K562 (cell line): ENCODE measurements around the gene DEF6. TPM values are rescaled to one million over a fixed set of nuclear protein-coding genes. Genes with fewer than 3 reads are reported as not detected.
A peak's percentile ranks its signal among the peaks of the same experiment; 100 is the strongest.

ENCODE experiments used
- ATAC-seq: fragments of 200-7000 bp; cut with Tn5 transposase; 3 replicates; pipeline ENCODE4 v1.9.1; 2020; ENCODE audit warnings: moderate library complexity
- BruUV-seq: library from RNA; stranded (reverse); fragments of 400-500 nt; replicated peaks from 2 replicates; lab custom pipeline; 2021; lab: Mats Ljungman, UMichigan
- CTCF ChIA-PET: fragments of 300-600 bp; formaldehyde crosslinking; extraction: SDS; loops from one replicate; lab custom pipeline; 2021; ENCODE audit warnings: low intra/inter-chr PET ratio; lab: Yijun Ruan, JAX
- POLR2A ChIA-PET: fragments of 300-600, 350-650 bp; sonication (Branson Sonifier 250); formaldehyde crosslinking; extraction: SDS; loops from one replicate; lab custom pipeline; 2021; ENCODE audit warnings: antibody characterized with exemption, inconsistent platforms; lab: Yijun Ruan, JAX
- DNase-seq, 4 experiments: peaks; one replicate each; pipeline versions ENCODE4 v3.0.0 to v3.0.0-alpha.2; 2011 to 2018; ENCODE audit warnings: low spot score in 3 of 4, mixed read lengths in 3 of 4; ENCODE audit errors: extremely low read depth in 1 of 4
- FAIRE-seq: peaks from 2 replicates; lab custom pipeline; 2011; peaks lifted over from hg19 to GRCh38; lab: Jason Lieb, UNC
- H2AFZ ChIP-seq: 2 replicates; pipeline ENCODE4 v1.6.0; 2011; ENCODE audit warnings: low read depth, low read length, control low read depth, inconsistent platforms
- H3K27ac ChIP-seq: fragments of 200-600 bp; 3 replicates; pipeline ENCODE4 v1.8.0; 2011; ENCODE audit warnings: low read depth, mild to moderate bottlenecking, control low read depth, inconsistent platforms, low read length, moderate library complexity, mixed read lengths; ENCODE audit errors: extremely low read depth
- H3K27me3 ChIP-seq, 2 experiments: fragments of 300-600 bp in 1 of 2; 2 replicates in 1 of 2; 3 replicates in 1 of 2; pipeline versions ENCODE4 v1.6.0 to v1.8.0; 2011; ENCODE audit warnings: inconsistent platforms in 2 of 2, low read length in 2 of 2, mild to moderate bottlenecking in 1 of 2, mixed read lengths in 1 of 2, moderate library complexity in 1 of 2; ENCODE audit not compliant: control insufficient read depth in 2 of 2, insufficient read depth in 2 of 2
- H3K36me3 ChIP-seq: fragments of 300-600 bp; 3 replicates; pipeline ENCODE4 v1.8.0; 2011; ENCODE audit warnings: mild to moderate bottlenecking, low read length, inconsistent platforms; ENCODE audit not compliant: control insufficient read depth, insufficient read depth
- H3K4me1 ChIP-seq, 2 experiments: fragments of 200-600 bp in 1 of 2; replicated peaks in 1 of 2; 2 replicates in 1 of 2; 3 replicates in 1 of 2; pipeline versions ENCODE4 v1.5.1 to v1.8.0; 2011; ENCODE audit warnings: inconsistent platforms in 2 of 2, low read length in 2 of 2, mild to moderate bottlenecking in 1 of 2, mixed read lengths in 1 of 2, moderate library complexity in 1 of 2; ENCODE audit not compliant: control insufficient read depth in 2 of 2, insufficient read depth in 2 of 2
- H3K4me2 ChIP-seq: 2 replicates; pipeline ENCODE4 v1.6.1; 2011; ENCODE audit warnings: low read length, control low read depth, inconsistent platforms, mixed read lengths; ENCODE audit not compliant: insufficient read depth
- H3K4me3 ChIP-seq: fragments of 200-600 bp; sonication (generic), shearing (Covaris generic); 2 replicates; pipeline ENCODE4 v1.5.1; 2016; ENCODE audit warnings: control low read depth, inconsistent platforms
- H3K79me2 ChIP-seq: fragments of 200-600 bp; 3 replicates; pipeline ENCODE4 v1.8.0; 2011; ENCODE audit warnings: low read length, inconsistent platforms; ENCODE audit not compliant: control insufficient read depth, insufficient read depth
- H3K9ac ChIP-seq, 2 experiments: 2 replicates each; pipeline versions ENCODE4 v1.6.0 to v1.6.1; 2011; ENCODE audit warnings: low read depth in 2 of 2, low read length in 2 of 2, control low read depth in 1 of 2, inconsistent platforms in 1 of 2, mild to moderate bottlenecking in 1 of 2, mixed read lengths in 1 of 2; ENCODE audit not compliant: insufficient read depth in 1 of 2
- H3K9me1 ChIP-seq: one replicate; pipeline ENCODE4 v1.6.0; 2011; ENCODE audit warnings: inconsistent platforms, mild to moderate bottlenecking, low read length, moderate library complexity; ENCODE audit not compliant: control insufficient read depth, insufficient read depth
- H3K9me3 ChIP-seq: replicated peaks from 2 replicates; pipeline ENCODE4 v1.5.1; 2011; ENCODE audit warnings: low read depth, low read length, inconsistent platforms; ENCODE audit not compliant: control insufficient read depth, insufficient read depth
- H4K20me1 ChIP-seq: replicated peaks from 2 replicates; pipeline ENCODE4 v1.6.1; 2011; ENCODE audit warnings: low read length, inconsistent platforms, mixed read lengths; ENCODE audit not compliant: control insufficient read depth, insufficient read depth
- AFF4 ChIP-seq: sonication (generic); formaldehyde crosslinking; IDR thresholded peaks from 2 replicates; pipeline ENCODE4 v1.8.0; 2023; ENCODE audit warnings: mild to moderate bottlenecking, missing genetic modification reagents
- ELK3 ChIP-seq: fragments of 450-650 bp; formaldehyde crosslinking; IDR thresholded peaks from 2 replicates; pipeline ENCODE4 v1.4.0; 2020; ENCODE audit warnings: mild to moderate bottlenecking
- GTF2A2 ChIP-seq: IDR thresholded peaks from 2 replicates; pipeline ENCODE4 v1.6.1; 2016; ENCODE audit warnings: mild to moderate bottlenecking, missing genetic modification characterization, missing compliant biosample characterization
- HMGXB4 ChIP-seq: sonication (generic); formaldehyde crosslinking; IDR thresholded peaks from 2 replicates; pipeline ENCODE4 v1.8.1; 2023; ENCODE audit warnings: mild to moderate bottlenecking, missing genetic modification reagents
- HSF4 ChIP-seq: fragments of 250-450 bp; sonication (Bioruptor Pico); IDR thresholded peaks from 2 replicates; pipeline ENCODE4 v2.1.2; 2022; ENCODE audit warnings: mild to moderate bottlenecking, moderate library complexity, borderline replicate concordance
- IRF1 ChIP-seq: sonication (generic); formaldehyde crosslinking; IDR thresholded peaks from 2 replicates; pipeline ENCODE4 v1.8.0; 2022; ENCODE audit warnings: missing genetic modification reagents, mild to moderate bottlenecking, borderline replicate concordance
- NCOA4 ChIP-seq: fragments of 450-650 bp; IDR thresholded peaks from 2 replicates; pipeline ENCODE4 v1.6.1; 2018; ENCODE audit warnings: mild to moderate bottlenecking; ENCODE audit not compliant: partially characterized antibody
- POLR2AphosphoS5 ChIP-seq: IDR thresholded peaks from 2 replicates; pipeline ENCODE4 v1.6.1; 2011; ENCODE audit warnings: mild to moderate bottlenecking, low read depth, low read length, moderate library complexity; ENCODE audit not compliant: control insufficient read depth, insufficient read depth
- RFX7 ChIP-seq: fragments of 250-450 bp; sonication (Bioruptor Pico); IDR thresholded peaks from 2 replicates; pipeline ENCODE4 v1.5.1; 2021; ENCODE audit warnings: mild to moderate bottlenecking
- SMAD2 ChIP-seq: fragments of 150-350 bp; IDR thresholded peaks from 2 replicates; pipeline ENCODE4 v1.6.1; 2014; ENCODE audit warnings: low read depth, mild to moderate bottlenecking, low read length
- TCF7 ChIP-seq: sonication (generic); IDR thresholded peaks from 2 replicates; pipeline ENCODE4 v1.6.1; 2016; ENCODE audit warnings: antibody characterized with exemption, borderline replicate concordance
- ZBTB34 ChIP-seq: fragments of 250-450 bp; sonication (Bioruptor Pico); IDR thresholded peaks from 2 replicates; pipeline ENCODE4 v1.8.0; 2021; ENCODE audit warnings: mild to moderate bottlenecking, moderate library complexity
- ZNF551 ChIP-seq: fragments of 250-450 bp; sonication (Bioruptor Pico); IDR thresholded peaks from 2 replicates; pipeline ENCODE4 v1.5.0; 2021; ENCODE audit warnings: mild to moderate bottlenecking, moderate library complexity
- ZNF717 ChIP-seq: fragments of 250-450 bp; sonication (Bioruptor Pico); IDR thresholded peaks from 2 replicates; pipeline ENCODE4 v1.5.0; 2021
- in situ Hi-C: fragments of 300-500 bp; cut with MboI; formaldehyde crosslinking; loops from 4 replicates; pipeline ENCODE4 v1.15.0; 2018; ENCODE audit warnings: inconsistent platforms, mixed read lengths
- intact Hi-C: fragments of 100-400 bp; cut with micrococcal nuclease; formaldehyde crosslinking; loops from 2 replicates; pipeline ENCODE4 v1.14.2; 2022
- polyA plus RNA-seq, 8 experiments: library from polyadenylated mRNA; depleted of rRNA in 4 of 8; stranded (reverse) in 5 of 8; unstranded in 3 of 8; fragments of >200 nt; fragmentation: Nextera tagmentation in 2 of 8; fragmentation: Illumina TruSeq in 1 of 8; extraction: Ambion mirVana in 2 of 8; extraction: Trizol in 1 of 8; gene quantifications; 2 replicates each; pipeline versions ENCODE4 v1.2.1 to v1.2.3, GENCODE V29; 2011 to 2014; ENCODE audit warnings: inconsistent platforms in 1 of 8, missing spikeins in 1 of 8
- total RNA-seq, 7 experiments: library from RNA; depleted of rRNA in 6 of 7; stranded (reverse); fragments of >200 nt in 6 of 7; fragmentation: Illumina TruSeq in 2 of 7; extraction: Trizol in 2 of 7; gene quantifications; 2 replicates each; pipeline versions ENCODE4 v1.2.1 to v1.2.3, GENCODE V29; 2011 to 2021; ENCODE audit warnings: low replicate concordance in 1 of 7

Gene DEF6
- total and polyA plus RNA-seq, 9 of the 15 experiments (the other 6 are each of a cell fraction or from before 2014, with no cell fraction given), result 1.3 to 44.6 (median 22.7) TPM

GRCh38 chr6:35300848-35301247 lies 3.2 kb downstream of the DEF6 start:
- H3K4me1 ChIP-seq, result peaks cover 38 to 43% of the 10 kb centered on the region in 2 experiments
- POLR2A ChIA-PET, result interaction anchor here (0.7 to 1.6 kb wide), 3 partner anchors 12 to 119 kb away, joined by 3 read pairs; no protein-coding TSS in a partner anchor
- no peak for TF ChIP-seq GTF2A2 (tag)
- no peak for TF ChIP-seq TCF7
- no peak for TF ChIP-seq HSF4 (CRISPR knock-in tag)
- no peak for TF ChIP-seq IRF1 (CRISPR knock-in tag)
- no peak for TF ChIP-seq ZBTB34 (CRISPR knock-in tag)
- TF ChIP-seq ZNF717, result no peak
- no peak for TF ChIP-seq ZNF551
- TF ChIP-seq POLR2AphosphoS5, result no peak
- TF ChIP-seq SMAD2, result no peak
- TF ChIP-seq ELK3 (CRISPR knock-in tag), result no peak
- no peak for TF ChIP-seq RFX7
- TF ChIP-seq NCOA4, result no peak
- TF ChIP-seq AFF4 (CRISPR knock-in tag), result no peak
- no peak for TF ChIP-seq HMGXB4

More at GRCh38 chr6:35300848-35301247, 3.2 kb downstream of the DEF6 start:
- H3K9ac ChIP-seq, result peak overlapping the region in 1 of 2 experiments; percentile 41; a peak in 1 of 4 replicates
- no peak overlapping the region for H3K27ac ChIP-seq
- in situ Hi-C loops (loop anchor here (10.0 kb wide), 1 partner anchor 154 kb away; the partner anchor contains the start of gene FANCE), intact Hi-C loops (no loop called here)
- H3K9me3 ChIP-seq, result no peaks in the 10 kb centered on the region
- FAIRE-seq (no peak), DNase-seq (no peak), ATAC-seq (no peak)
- no TSS peak for BruUV-seq
- H3K4me3 ChIP-seq, result no peak overlapping the region
- H3K27me3 ChIP-seq, result no peaks in the 10 kb centered on the region
- H2AFZ ChIP-seq, result no peak overlapping the region
- peaks cover 22% of the 10 kb centered on the region for H3K79me2 ChIP-seq
- H4K20me1 ChIP-seq, result no peaks in the 10 kb centered on the region
- peaks cover 6% of the 10 kb centered on the region; the same call in 1 of the 3 replicates for H3K36me3 ChIP-seq
- no peaks in the 10 kb centered on the region for H3K9me1 ChIP-seq
- CTCF ChIA-PET, result no interaction called here
- no peak overlapping the region for H3K4me2 ChIP-seq
